ENCODE data around the gene GCFC2. TPM values are rescaled to one million over a fixed set of nuclear protein-coding genes. Genes with fewer than 3 reads are reported as not detected.

GCFC2 gene
- total RNA-seq, 1 donor from 2014 or later = 12.3 TPM

DNA sequence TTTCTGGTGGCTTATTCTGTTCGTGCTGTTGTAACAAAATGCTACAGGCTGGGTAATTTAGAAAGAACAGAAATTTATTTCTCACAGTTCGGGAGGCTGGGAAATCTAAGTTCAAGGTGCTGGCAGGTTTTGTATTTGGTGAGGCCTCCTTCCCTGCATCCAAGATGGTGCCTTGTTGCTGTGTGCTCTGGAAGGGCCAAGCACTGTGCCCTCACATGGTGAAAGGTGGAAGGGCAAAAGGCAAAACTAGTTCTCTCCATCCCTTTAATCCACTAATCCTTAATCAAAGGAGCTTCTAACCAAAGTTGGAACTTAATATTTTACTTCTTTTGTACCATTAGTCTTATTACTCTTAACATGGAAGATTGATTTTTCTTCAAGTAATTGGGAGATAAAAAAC is 56.7 kb downstream of the GCFC2 start:
- Histone ChIP-seq H3K27me3 (ENCODE audit: insufficient read depth, low read length) (no peaks in the 10 kb centered on the region), H3K9ac (ENCODE audit: low read length) (no peak overlapping the region), H4K20me1 (ENCODE audit: insufficient read depth, low read length) (peaks cover 8% of the 10 kb centered on the region), H3K9me3 (ENCODE audit: insufficient read depth, low read depth, low read length) (no peaks in the 10 kb centered on the region), H3K27ac (ENCODE audit: low read depth, low read length) (no peak overlapping the region), H3K4me2 (ENCODE audit: low read length) (no peak overlapping the region), H3K36me3 (ENCODE audit: insufficient read depth, low read length) (peaks cover 48% of the 10 kb centered on the region), H3K4me3 (ENCODE audit: insufficient read depth, low read depth, low read length) (no peak overlapping the region), H2AFZ (ENCODE audit: low read depth, low read length) (no peak overlapping the region), H3K4me1 (ENCODE audit: insufficient read depth, low read length) (no peaks in the 10 kb centered on the region), H3K79me2 (ENCODE audit: insufficient read depth, low read length) (peaks cover 10% of the 10 kb centered on the region)
- FAIRE-seq = no peak
- TF ChIP-seq, protein P1, sequence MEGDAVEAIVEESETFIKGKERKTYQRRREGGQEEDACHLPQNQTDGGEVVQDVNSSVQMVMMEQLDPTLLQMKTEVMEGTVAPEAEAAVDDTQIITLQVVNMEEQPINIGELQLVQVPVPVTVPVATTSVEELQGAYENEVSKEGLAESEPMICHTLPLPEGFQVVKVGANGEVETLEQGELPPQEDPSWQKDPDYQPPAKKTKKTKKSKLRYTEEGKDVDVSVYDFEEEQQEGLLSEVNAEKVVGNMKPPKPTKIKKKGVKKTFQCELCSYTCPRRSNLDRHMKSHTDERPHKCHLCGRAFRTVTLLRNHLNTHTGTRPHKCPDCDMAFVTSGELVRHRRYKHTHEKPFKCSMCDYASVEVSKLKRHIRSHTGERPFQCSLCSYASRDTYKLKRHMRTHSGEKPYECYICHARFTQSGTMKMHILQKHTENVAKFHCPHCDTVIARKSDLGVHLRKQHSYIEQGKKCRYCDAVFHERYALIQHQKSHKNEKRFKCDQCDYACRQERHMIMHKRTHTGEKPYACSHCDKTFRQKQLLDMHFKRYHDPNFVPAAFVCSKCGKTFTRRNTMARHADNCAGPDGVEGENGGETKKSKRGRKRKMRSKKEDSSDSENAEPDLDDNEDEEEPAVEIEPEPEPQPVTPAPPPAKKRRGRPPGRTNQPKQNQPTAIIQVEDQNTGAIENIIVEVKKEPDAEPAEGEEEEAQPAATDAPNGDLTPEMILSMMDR (IDR thresholded peaks at IDR 0.05; ENCODE audit: insufficient read depth, low read depth, low read length) = no peak
- TF ChIP-seq EZH2 (IDR thresholded peaks at IDR 0.05; ENCODE audit: insufficient read depth, low read length) = no peak
- DNase-seq (ENCODE audit: low read depth) = no peak
- Mint-ChIP-seq H3K27ac (ENCODE audit: unreplicated experiment) (no peak overlapping the region), H3K27me3 (ENCODE audit: low read depth, unreplicated experiment) (no peaks in the 10 kb centered on the region), H3K36me3 (ENCODE audit: low read depth, unreplicated experiment) (peaks cover 23% of the 10 kb centered on the region), H3K4me3 (ENCODE audit: unreplicated experiment) (no peak overlapping the region), H3K4me1 (ENCODE audit: low read depth, unreplicated experiment) (no peaks in the 10 kb centered on the region), H3K9me3 (ENCODE audit: unreplicated experiment) (no peaks in the 10 kb centered on the region)

DNA sequence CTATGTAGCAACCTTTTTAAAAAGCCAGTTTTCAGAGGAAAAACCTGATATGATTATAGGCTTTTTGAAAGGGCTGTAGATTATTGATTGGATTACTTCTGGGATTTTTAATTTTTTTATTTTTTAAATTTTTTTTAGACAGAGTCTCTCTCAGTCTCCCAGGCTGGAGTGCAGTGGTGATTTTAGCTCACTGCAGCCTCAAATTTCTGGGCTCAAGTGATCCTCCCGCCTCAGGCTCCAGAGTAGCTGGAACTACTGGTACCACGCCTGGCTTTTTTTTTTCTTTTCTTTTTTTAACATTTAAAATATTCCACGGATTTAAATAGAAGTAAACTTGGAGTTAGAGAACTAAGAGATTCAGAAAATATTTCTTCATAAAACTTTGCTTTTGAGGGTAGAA is 62.9 kb downstream of the GCFC2 start:
- Histone ChIP-seq H3K36me3 (ENCODE audit: insufficient read depth, low read length) (peaks cover 26% of the 10 kb centered on the region), H3K4me3 (ENCODE audit: insufficient read depth, low read depth, low read length) (peak overlapping the region; percentile 93), H3K4me1 (ENCODE audit: insufficient read depth, low read length) (peaks cover 4% of the 10 kb centered on the region), H3K9me3 (ENCODE audit: insufficient read depth, low read depth, low read length) (no peaks in the 10 kb centered on the region), H3K27me3 (ENCODE audit: insufficient read depth, low read length) (no peaks in the 10 kb centered on the region), H3K9ac (ENCODE audit: low read length) (peak overlapping the region; percentile 92), H4K20me1 (ENCODE audit: insufficient read depth, low read length) (peaks cover 8% of the 10 kb centered on the region), H3K4me2 (ENCODE audit: low read length) (peak overlapping the region; percentile 96), H2AFZ (ENCODE audit: low read depth, low read length) (no peak overlapping the region), H3K27ac (ENCODE audit: low read depth, low read length) (no peak overlapping the region), H3K79me2 (ENCODE audit: insufficient read depth, low read length) (peaks cover 27% of the 10 kb centered on the region)
- no peaks in the 10 kb centered on the region for H3K9me3 Mint-ChIP-seq (ENCODE audit: unreplicated experiment)
- TF ChIP-seq, protein P1 (IDR thresholded peaks at IDR 0.05; ENCODE audit: insufficient read depth, low read depth, low read length) = no peak
- no peak for TF ChIP-seq EZH2 (IDR thresholded peaks at IDR 0.05; ENCODE audit: insufficient read depth, low read length)
- no peak for FAIRE-seq
- no peaks in the 10 kb centered on the region for H3K27me3 Mint-ChIP-seq (ENCODE audit: low read depth, unreplicated experiment)
- peaks cover 13% of the 10 kb centered on the region for H3K36me3 Mint-ChIP-seq (ENCODE audit: low read depth, unreplicated experiment)
- no peaks in the 10 kb centered on the region for H3K4me1 Mint-ChIP-seq (ENCODE audit: low read depth, unreplicated experiment)
- DNase-seq (ENCODE audit: low read depth) = no peak
- H3K4me3 Mint-ChIP-seq (ENCODE audit: unreplicated experiment) = peak overlapping the region; percentile 94
- peak overlapping the region; percentile 77 for H3K27ac Mint-ChIP-seq (ENCODE audit: unreplicated experiment)

DNA sequence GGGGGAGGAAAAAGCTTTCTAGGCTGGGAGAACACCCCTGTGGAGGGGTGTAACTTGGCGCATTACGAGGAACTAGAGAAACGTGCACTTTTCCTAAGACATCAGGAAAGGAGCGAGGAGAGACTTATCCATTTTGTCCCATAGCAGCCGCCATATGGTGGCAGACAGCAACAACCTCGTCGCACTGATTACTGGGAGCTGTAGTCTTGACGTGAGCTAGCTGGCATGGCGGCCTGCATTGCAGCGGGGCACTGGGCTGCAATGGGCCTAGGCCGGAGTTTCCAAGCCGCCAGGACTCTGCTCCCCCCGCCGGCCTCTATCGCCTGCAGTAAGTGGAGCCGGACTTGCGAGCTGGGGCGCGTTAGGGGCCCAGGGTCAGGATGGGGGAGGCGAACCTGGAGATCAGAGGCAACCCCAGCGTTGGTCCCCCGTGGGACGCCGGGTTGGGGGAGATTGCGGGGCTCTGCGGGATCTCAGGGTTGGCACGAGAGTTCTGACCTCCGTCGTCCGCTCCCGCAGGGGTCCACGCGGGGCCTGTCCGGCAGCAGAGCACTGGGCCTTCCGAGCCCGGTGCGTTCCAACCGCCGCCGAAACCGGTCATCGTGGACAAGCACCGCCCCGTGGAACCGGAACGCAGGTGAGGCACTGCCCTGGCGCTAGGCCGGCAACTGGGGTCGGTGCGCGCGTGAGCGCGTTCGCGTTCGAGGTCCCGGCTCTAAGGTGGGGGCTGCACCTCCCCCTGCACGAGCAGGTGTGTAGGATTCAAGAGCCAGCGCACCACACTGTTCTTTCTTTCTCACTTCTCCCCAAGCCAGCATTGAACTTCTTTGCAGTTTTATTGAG is 63.9 kb downstream of the GCFC2 start, which contains the start of gene MRPL19:
MRPL19 (plus strand) TSS at position 201 of the 843 bp plus-strand sequence; CDS start at position 226, 25 bp downstream.
- H3K27me3 ChIP-seq (ENCODE audit: insufficient read depth, low read length) = no peaks in the 10 kb centered on the region
- H3K9ac ChIP-seq (ENCODE audit: low read length) = peak within 1 kb of the TSS; percentile 92
- peaks cover 8% of the 10 kb centered on the region for H3K36me3 Mint-ChIP-seq (ENCODE audit: low read depth, unreplicated experiment)

More for the DNA sequence above, 63.9 kb downstream of the GCFC2 start, which contains the start of gene MRPL19:
- Histone ChIP-seq H3K9me3 (ENCODE audit: insufficient read depth, low read depth, low read length) (no peaks in the 10 kb centered on the region), H2AFZ (ENCODE audit: low read depth, low read length) (peak within 1 kb of the TSS; percentile 97), H3K4me1 (ENCODE audit: insufficient read depth, low read length) (peaks cover 4% of the 10 kb centered on the region), H3K27ac (ENCODE audit: low read depth, low read length) (peak within 1 kb of the TSS; percentile 78), H3K79me2 (ENCODE audit: insufficient read depth, low read length) (peaks cover 27% of the 10 kb centered on the region), H3K36me3 (ENCODE audit: insufficient read depth, low read length) (peaks cover 18% of the 10 kb centered on the region), H3K4me3 (ENCODE audit: insufficient read depth, low read depth, low read length) (peak within 1 kb of the TSS; percentile 93), H4K20me1 (ENCODE audit: insufficient read depth, low read length) (peaks cover 8% of the 10 kb centered on the region), H3K4me2 (ENCODE audit: low read length) (peak within 1 kb of the TSS; percentile 96)
- Mint-ChIP-seq H3K27ac (ENCODE audit: unreplicated experiment) (peak within 1 kb of the TSS; percentile 91), H3K4me3 (ENCODE audit: unreplicated experiment) (peak within 1 kb of the TSS; percentile 94), H3K4me1 (ENCODE audit: low read depth, unreplicated experiment) (no peaks in the 10 kb centered on the region), H3K9me3 (ENCODE audit: unreplicated experiment) (no peaks in the 10 kb centered on the region), H3K27me3 (ENCODE audit: low read depth, unreplicated experiment) (no peaks in the 10 kb centered on the region)
- FAIRE-seq = no peak
- TF ChIP-seq, protein P1 (IDR thresholded peaks at IDR 0.05; ENCODE audit: insufficient read depth, low read depth, low read length) = no peak
- TF ChIP-seq EZH2 (IDR thresholded peaks at IDR 0.05; ENCODE audit: insufficient read depth, low read length) = no peak
- peak; percentile 94 for DNase-seq (ENCODE audit: low read depth)

Data from astrocyte (in vitro differentiated cells and primary cell).